Iris pigment epithelial cell (primary cell): Measurements from ENCODE around the gene PCLO.
"Not testable (repeated sequence)": the region's sequence is repeated elsewhere in the genome, so short reads cannot be mapped to it uniquely, and the experiment has no call there.

ENCODE experiments used
- DNase-seq: peaks from one replicate; pipeline ENCODE4 v3.0.0-alpha.2; 2011; ENCODE audit warnings: low read depth

The PCLO gene

GRCh38 chr7:83130623-83131545 lies 31.8 kb downstream of the PCLO start:
- no peak for DNase-seq

- no peak for DNase-seq
Observed at GRCh38 chr7:83130191-83130590, 32.5 kb downstream of the PCLO start.

- peak; percentile 21 for DNase-seq
Observed at GRCh38 chr7:83119494-83119893, 43.2 kb downstream of the PCLO start.

- peak; percentile 2 for DNase-seq
Observed at GRCh38 chr7:83119026-83119382, 43.7 kb downstream of the PCLO start.

GRCh38 chr7:83118347-83119025 lies 44.2 kb downstream of the PCLO start:
- DNase-seq: no peak

GRCh38 chr7:83117466-83117865 lies 45.2 kb downstream of the PCLO start:
- no peak for DNase-seq

- DNase-seq: no peak
Observed at GRCh38 chr7:83111391-83111790, 51.3 kb downstream of the PCLO start.

- no peak for DNase-seq
Observed at GRCh38 chr7:83109352-83109751, 53.3 kb downstream of the PCLO start.

GRCh38 chr7:83105948-83106347 lies 56.7 kb downstream of the PCLO start:
- no peak for DNase-seq

- no peak for DNase-seq
Observed at GRCh38 chr7:83105063-83105462, 57.6 kb downstream of the PCLO start.

GRCh38 chr7:83101530-83101929 lies 61.2 kb downstream of the PCLO start:
- no peak for DNase-seq

- DNase-seq: peak; percentile 28
Observed at GRCh38 chr7:83096065-83096580, 66.6 kb downstream of the PCLO start.

- no peak for DNase-seq
Observed at GRCh38 chr7:83085299-83085698, 77.4 kb downstream of the PCLO start.

GRCh38 chr7:83079879-83080278 lies 82.8 kb downstream of the PCLO start:
- DNase-seq: not testable (repeated sequence)

- DNase-seq: peak; percentile 19
Observed at GRCh38 chr7:83077328-83077727, 85.4 kb downstream of the PCLO start.

GRCh38 chr7:83072576-83073517 lies 89.8 kb downstream of the PCLO start:
- no peak for DNase-seq

- DNase-seq: peak; percentile 3
Observed at GRCh38 chr7:83065714-83066113, 97.0 kb downstream of the PCLO start.

GRCh38 chr7:83060218-83060617 lies 102.5 kb downstream of the PCLO start:
- no peak for DNase-seq

- DNase-seq: no peak
Observed at GRCh38 chr7:83058667-83059066, 104.0 kb downstream of the PCLO start.

- DNase-seq: no peak
Observed at GRCh38 chr7:83055197-83055596, 107.5 kb downstream of the PCLO start.

GRCh38 chr7:83054472-83054871 lies 108.2 kb downstream of the PCLO start:
- DNase-seq: no peak

- no peak for DNase-seq
Observed at GRCh38 chr7:83053965-83054364, 108.7 kb downstream of the PCLO start.
